H9 (cell line): ENCODE results near the gene ANAPC4. TPM values are rescaled to one million over a fixed set of nuclear protein-coding genes. Genes with fewer than 3 reads are reported as not detected.

Experiments used
- DNase-seq: peaks from one replicate; pipeline ENCODE4 v3.0.0-alpha.2; 2017
- H2AFZ ChIP-seq: one replicate; pipeline ENCODE4 v1.6.1; 2013; ENCODE audit warnings: mild to moderate bottlenecking, low read length, control low read depth, moderate library complexity
- H2AK5ac ChIP-seq: 2 replicates; pipeline ENCODE4 v1.6.1; 2013; ENCODE audit warnings: low read length, control low read depth, mixed read lengths; ENCODE audit not compliant: insufficient read length
- H2BK120ac ChIP-seq: one replicate; pipeline ENCODE4 v1.6.1; 2013; ENCODE audit warnings: low read depth, mild to moderate bottlenecking, low read length, control low read depth, inconsistent platforms; ENCODE audit not compliant: poor library complexity, severe bottlenecking
- H2BK12ac ChIP-seq: 2 replicates; pipeline ENCODE4 v1.6.1; 2013; ENCODE audit warnings: low read length, control low read depth, mixed read lengths, low read depth; ENCODE audit not compliant: insufficient read length
- H2BK15ac ChIP-seq: 2 replicates; pipeline ENCODE4 v1.6.1; 2013; ENCODE audit warnings: low read depth, low read length, control low read depth
- H2BK20ac ChIP-seq: one replicate; pipeline ENCODE4 v1.6.1; 2013; ENCODE audit warnings: low read depth, mild to moderate bottlenecking, low read length, control low read depth, inconsistent platforms; ENCODE audit not compliant: poor library complexity, severe bottlenecking
- H2BK5ac ChIP-seq: 2 replicates; pipeline ENCODE4 v1.6.1; 2013; ENCODE audit warnings: low read length, control low read depth, mixed read lengths; ENCODE audit not compliant: insufficient read length
- H3K14ac ChIP-seq: 2 replicates; pipeline ENCODE4 v1.6.1; 2013; ENCODE audit warnings: low read length, control low read depth; ENCODE audit not compliant: insufficient read depth
- H3K18ac ChIP-seq: 2 replicates; pipeline ENCODE4 v1.6.1; 2013; ENCODE audit warnings: low read depth, mild to moderate bottlenecking, mixed read lengths, low read length, control low read depth; ENCODE audit not compliant: insufficient read length
- H3K23ac ChIP-seq: 2 replicates; pipeline ENCODE4 v1.6.1; 2013; ENCODE audit warnings: low read length, control low read depth, mixed read lengths, low read depth; ENCODE audit not compliant: insufficient read length
- H3K23me2 ChIP-seq: 2 replicates; pipeline ENCODE4 v1.6.1; 2013; ENCODE audit warnings: low read depth, mild to moderate bottlenecking, mixed read lengths, low read length, control low read depth; ENCODE audit not compliant: insufficient read length, poor library complexity, severe bottlenecking
- H3K27ac ChIP-seq: 2 replicates; pipeline ENCODE4 v1.5.1; 2013; ENCODE audit warnings: low read length, control low read depth, mixed read lengths, low read depth; ENCODE audit not compliant: insufficient read length
- H3K27me3 ChIP-seq: 2 replicates; pipeline ENCODE4 v1.6.1; 2013; ENCODE audit warnings: low read length, control low read depth, inconsistent platforms; ENCODE audit not compliant: insufficient read depth
- H3K4ac ChIP-seq: 2 replicates; pipeline ENCODE4 v1.6.1; 2013; ENCODE audit warnings: low read depth, mild to moderate bottlenecking, control low read depth, inconsistent platforms, low read length, moderate library complexity
- H3K4me1 ChIP-seq: 2 replicates; pipeline ENCODE4 v1.6.1; 2013; ENCODE audit warnings: low read length, control low read depth, inconsistent platforms; ENCODE audit not compliant: insufficient read depth
- H3K4me2 ChIP-seq: 2 replicates; pipeline ENCODE4 v1.6.1; 2013; ENCODE audit warnings: low read length, control low read depth, mixed read lengths; ENCODE audit not compliant: insufficient read length, insufficient read depth
- H3K56ac ChIP-seq: 2 replicates; pipeline ENCODE4 v1.6.1; 2013; ENCODE audit warnings: low read depth, mild to moderate bottlenecking, mixed read lengths, low read length, control low read depth; ENCODE audit not compliant: insufficient read length
- H3K79me1 ChIP-seq: 2 replicates; pipeline ENCODE4 v1.6.1; 2013; ENCODE audit warnings: low read depth, mild to moderate bottlenecking, moderate library complexity, low read length, control low read depth, inconsistent platforms; ENCODE audit not compliant: insufficient read depth, poor library complexity, severe bottlenecking
- H3K79me2 ChIP-seq: 2 replicates; pipeline ENCODE4 v1.6.1; 2013; ENCODE audit warnings: low read length, control low read depth, inconsistent platforms; ENCODE audit not compliant: insufficient read depth
- H3K9ac ChIP-seq: 2 replicates; pipeline ENCODE4 v1.6.1; 2013; ENCODE audit warnings: low read length, control low read depth, mixed read lengths; ENCODE audit not compliant: insufficient read length; ENCODE audit errors: extremely low read depth
- H3K9me3 ChIP-seq: one replicate; pipeline ENCODE4 v1.6.1; 2013; ENCODE audit warnings: low read depth, low read length, inconsistent platforms; ENCODE audit not compliant: control insufficient read depth
- H3T11ph ChIP-seq: one replicate; pipeline ENCODE4 v1.6.1; 2013; ENCODE audit warnings: mild to moderate bottlenecking, low read length, control low read depth, inconsistent platforms
- H4K20me1 ChIP-seq: one replicate; pipeline ENCODE4 v1.6.1; 2013; ENCODE audit not compliant: control insufficient read depth, insufficient read length, insufficient read depth
- H4K5ac ChIP-seq: 2 replicates; pipeline ENCODE4 v1.6.1; 2013; ENCODE audit warnings: low read depth, mild to moderate bottlenecking, mixed read lengths, low read length, control low read depth; ENCODE audit not compliant: insufficient read length
- H4K8ac ChIP-seq: replicated peaks from 2 replicates; pipeline ENCODE4 v1.6.1; 2013; ENCODE audit warnings: low read length, control low read depth, mixed read lengths, low read depth; ENCODE audit not compliant: insufficient read length
- H4K91ac ChIP-seq: 2 replicates; pipeline ENCODE4 v1.6.1; 2013; ENCODE audit warnings: low read depth, mild to moderate bottlenecking, moderate library complexity, mixed read lengths, low read length, control low read depth; ENCODE audit not compliant: insufficient read length
- H3K27ac Mint-ChIP-seq, 3 experiments: 2 replicates in 2 of 3; 3 replicates in 1 of 3; pipeline ENCODE4 v1.8.0; 2020 to 2021; ENCODE audit warnings: mixed read lengths in 3 of 3, mild to moderate bottlenecking in 1 of 3, moderate library complexity in 1 of 3
- H3K27me3 Mint-ChIP-seq: 2 replicates; pipeline ENCODE4 v1.8.0; 2021; ENCODE audit warnings: low read depth, mild to moderate bottlenecking, moderate library complexity, mixed read lengths
- H3K36me3 Mint-ChIP-seq, 3 experiments: 2 replicates in 2 of 3; 3 replicates in 1 of 3; pipeline ENCODE4 v1.8.0; 2020 to 2021; ENCODE audit warnings: low read depth in 3 of 3, mixed read lengths in 3 of 3; ENCODE audit not compliant: insufficient read depth in 1 of 3
- H3K4me1 Mint-ChIP-seq, 2 experiments: 2 replicates each; pipeline ENCODE4 v1.8.0; 2020; ENCODE audit warnings: mixed read lengths in 2 of 2
- H3K4me3 Mint-ChIP-seq, 2 experiments: 2 replicates in 1 of 2; 3 replicates in 1 of 2; pipeline ENCODE4 v1.8.0; 2020 to 2021; ENCODE audit warnings: mild to moderate bottlenecking in 2 of 2, mixed read lengths in 2 of 2, moderate library complexity in 1 of 2
- H3K9me3 Mint-ChIP-seq, 2 experiments: 2 replicates in 1 of 2; 3 replicates in 1 of 2; pipeline ENCODE4 v1.8.0; 2020; ENCODE audit warnings: mild to moderate bottlenecking in 2 of 2, mixed read lengths in 2 of 2, moderate library complexity in 1 of 2
- WGBS: extraction: QIAGEN DNeasy Blood & Tissue Kit; methylation state at CpG from one replicate; pipeline ENCODE4 v1.1.7; 2013; ENCODE audit warnings: missing lambda C conversion rate, low lambda C conversion rate, mixed read lengths; ENCODE audit not compliant: insufficient read length; ENCODE audit errors: extremely low coverage; 5-methylcytosine and 5-hydroxymethylcytosine counted together
- total RNA-seq: library from RNA; stranded (reverse); gene quantifications from 2 replicates; pipeline ENCODE4 v1.2.1, GENCODE V29; 2021
- TF ChIP-seq, protein P1 (sequence below): fragments of 200-600 bp; sonication (generic); conservative IDR thresholded peaks from 3 replicates; pipeline ENCODE4 v1.8.0; 2021; ENCODE audit warnings: antibody characterized with exemption, mild to moderate bottlenecking

Gene ANAPC4
- total RNA-seq, 1 experiment from 2014 or later: 42.5 TPM

DNA sequence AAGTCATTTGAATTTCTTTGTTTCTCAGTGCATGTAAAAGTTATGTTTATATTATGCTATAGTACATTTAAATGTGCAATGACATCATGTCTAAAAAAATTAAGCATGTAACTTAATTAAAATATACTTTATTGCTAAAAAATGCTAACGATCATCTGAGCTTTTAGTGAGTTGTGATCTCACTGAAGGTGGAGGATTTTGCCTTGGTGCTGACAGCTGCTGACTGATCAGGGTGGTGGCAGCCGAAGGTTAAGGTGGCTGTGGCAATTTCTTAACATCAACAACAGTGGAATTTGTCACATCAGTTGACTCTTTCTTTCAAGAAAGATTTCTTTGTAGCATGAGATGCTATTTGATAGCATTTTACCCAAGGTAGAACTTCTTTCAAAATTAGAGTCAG lies 6.6 kb downstream of the ANAPC4 start:
- no peak overlapping the region for H3K4me3 Mint-ChIP-seq
- Histone ChIP-seq H3K27ac (no peak overlapping the region), H2AFZ (no peak overlapping the region), H3K79me1 (no peaks in the 10 kb centered on the region), H3K4me2 (no peak overlapping the region), H3K14ac (no peak overlapping the region), H3K23ac (no peak overlapping the region), H2BK20ac (no peak overlapping the region), H4K91ac (no peak overlapping the region), H3K18ac (no peak overlapping the region), H3K9ac (no peak overlapping the region), H2AK5ac (no peak overlapping the region), H4K5ac (no peak overlapping the region), H4K20me1 (no peaks in the 10 kb centered on the region), H3K23me2 (no peaks in the 10 kb centered on the region), H2BK12ac (no peak overlapping the region), H3K56ac (no peak overlapping the region), H3T11ph (no peak overlapping the region), H2BK5ac (no peak overlapping the region), H3K27me3 (no peaks in the 10 kb centered on the region), H2BK15ac (no peak overlapping the region), H2BK120ac (no peak overlapping the region), H3K4me1 (no peaks in the 10 kb centered on the region; the same call in 1 of the 2 replicates), H3K4ac (no peak overlapping the region), H3K79me2 (peaks cover 6% of the 10 kb centered on the region; the same call in 1 of the 2 replicates), H3K9me3 (no peaks in the 10 kb centered on the region), H4K8ac (no peak overlapping the region)
- no peak for DNase-seq
- H3K9me3 Mint-ChIP-seq: no peaks in the 10 kb centered on the region
- no peaks in the 10 kb centered on the region for H3K27me3 Mint-ChIP-seq
- no peak overlapping the region for H3K27ac Mint-ChIP-seq
- no peaks in the 10 kb centered on the region for H3K4me1 Mint-ChIP-seq
- TF ChIP-seq, protein P1, sequence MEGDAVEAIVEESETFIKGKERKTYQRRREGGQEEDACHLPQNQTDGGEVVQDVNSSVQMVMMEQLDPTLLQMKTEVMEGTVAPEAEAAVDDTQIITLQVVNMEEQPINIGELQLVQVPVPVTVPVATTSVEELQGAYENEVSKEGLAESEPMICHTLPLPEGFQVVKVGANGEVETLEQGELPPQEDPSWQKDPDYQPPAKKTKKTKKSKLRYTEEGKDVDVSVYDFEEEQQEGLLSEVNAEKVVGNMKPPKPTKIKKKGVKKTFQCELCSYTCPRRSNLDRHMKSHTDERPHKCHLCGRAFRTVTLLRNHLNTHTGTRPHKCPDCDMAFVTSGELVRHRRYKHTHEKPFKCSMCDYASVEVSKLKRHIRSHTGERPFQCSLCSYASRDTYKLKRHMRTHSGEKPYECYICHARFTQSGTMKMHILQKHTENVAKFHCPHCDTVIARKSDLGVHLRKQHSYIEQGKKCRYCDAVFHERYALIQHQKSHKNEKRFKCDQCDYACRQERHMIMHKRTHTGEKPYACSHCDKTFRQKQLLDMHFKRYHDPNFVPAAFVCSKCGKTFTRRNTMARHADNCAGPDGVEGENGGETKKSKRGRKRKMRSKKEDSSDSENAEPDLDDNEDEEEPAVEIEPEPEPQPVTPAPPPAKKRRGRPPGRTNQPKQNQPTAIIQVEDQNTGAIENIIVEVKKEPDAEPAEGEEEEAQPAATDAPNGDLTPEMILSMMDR: no peak
- no CpG with 5 or more reads among the region's 2 CpGs for WGBS
- H3K36me3 Mint-ChIP-seq: peaks cover 8 to 47% (median 47%) of the 10 kb centered on the region in 3 experiments; a peak in 6 of 7 replicates
